ENCODE results near the gene HPS1.

DNA sequence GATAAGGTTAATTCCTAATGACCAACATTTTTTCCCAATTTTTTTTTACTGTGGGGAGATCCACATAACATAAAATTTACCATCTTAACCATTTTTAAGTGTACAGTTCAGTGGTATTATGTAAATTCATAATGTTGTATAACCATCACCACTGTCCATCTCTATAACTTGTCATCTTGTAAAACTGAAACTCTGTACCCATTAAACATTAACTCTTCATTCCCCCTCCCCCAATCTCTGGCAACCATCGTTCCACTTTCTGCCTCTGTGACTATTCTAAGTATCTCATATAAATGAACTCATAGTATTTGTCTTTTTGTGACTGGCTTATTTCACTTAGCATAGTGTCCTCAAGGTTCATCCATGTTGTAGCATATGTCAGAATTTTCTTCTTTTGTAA is 46.0 kb upstream of the HPS1 start:
- TF ChIP-seq, protein P1, sequence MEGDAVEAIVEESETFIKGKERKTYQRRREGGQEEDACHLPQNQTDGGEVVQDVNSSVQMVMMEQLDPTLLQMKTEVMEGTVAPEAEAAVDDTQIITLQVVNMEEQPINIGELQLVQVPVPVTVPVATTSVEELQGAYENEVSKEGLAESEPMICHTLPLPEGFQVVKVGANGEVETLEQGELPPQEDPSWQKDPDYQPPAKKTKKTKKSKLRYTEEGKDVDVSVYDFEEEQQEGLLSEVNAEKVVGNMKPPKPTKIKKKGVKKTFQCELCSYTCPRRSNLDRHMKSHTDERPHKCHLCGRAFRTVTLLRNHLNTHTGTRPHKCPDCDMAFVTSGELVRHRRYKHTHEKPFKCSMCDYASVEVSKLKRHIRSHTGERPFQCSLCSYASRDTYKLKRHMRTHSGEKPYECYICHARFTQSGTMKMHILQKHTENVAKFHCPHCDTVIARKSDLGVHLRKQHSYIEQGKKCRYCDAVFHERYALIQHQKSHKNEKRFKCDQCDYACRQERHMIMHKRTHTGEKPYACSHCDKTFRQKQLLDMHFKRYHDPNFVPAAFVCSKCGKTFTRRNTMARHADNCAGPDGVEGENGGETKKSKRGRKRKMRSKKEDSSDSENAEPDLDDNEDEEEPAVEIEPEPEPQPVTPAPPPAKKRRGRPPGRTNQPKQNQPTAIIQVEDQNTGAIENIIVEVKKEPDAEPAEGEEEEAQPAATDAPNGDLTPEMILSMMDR (IDR thresholded peaks at IDR 0.05; ENCODE audit: insufficient read depth, low read depth, low read length): no peak
- no peak for TF ChIP-seq EZH2 (IDR thresholded peaks at IDR 0.05; ENCODE audit: insufficient read depth, low read length)
